ENCODE results near the gene SPARC.

GRCh38 chr5:151682240-151682639 lies 4.5 kb downstream of the SPARC start:
- TF ChIP-seq EZH2 (IDR thresholded peaks at IDR 0.05; ENCODE audit: insufficient read depth, poor library complexity, severe bottlenecking): no peak
- no peak for TF ChIP-seq EZH2phosphoT487 (IDR thresholded peaks at IDR 0.05; ENCODE audit: insufficient read depth, low read depth)

All from GM23248 (cell line).